Measurements from ENCODE around the gene SDHC.

GRCh38 chr1:161378014-161378413 is 63.8 kb downstream of the SDHC start:
- TF ChIP-seq EZH2 (IDR thresholded peaks at IDR 0.05; ENCODE audit: borderline replicate concordance) (no peak), CTCF (IDR thresholded peaks at IDR 0.05; ENCODE audit: poor library complexity) (no peak), EZH2phosphoT487 (IDR thresholded peaks at IDR 0.05; ENCODE audit: low read depth, severe bottlenecking, unreplicated experiment) (no peak)
